GM23338 (cell line): ENCODE data around the gene CFH.
"Not testable (repeated sequence)": the region's sequence is repeated elsewhere in the genome, so short reads cannot be mapped to it uniquely, and the experiment has no call there.

Source experiments
- CREB1 ChIP-seq: fragments of 250-450 bp; sonication (Bioruptor Pico); IDR thresholded peaks from 2 replicates; pipeline ENCODE4 v1.5.0; 2020; ENCODE audit warnings: low read depth, mild to moderate bottlenecking, moderate library complexity
- CTCF ChIP-seq, 2 experiments: fragments of 200-600 bp in 1 of 2; sonication (generic) in 1 of 2; conservative IDR thresholded peaks; 2 replicates each; pipeline versions ENCODE4 v1.5.1 to v1.6.1; 2016 to 2017; ENCODE audit warnings: antibody characterized with exemption in 2 of 2, low read depth in 2 of 2, mild to moderate bottlenecking in 2 of 2, moderate library complexity in 1 of 2
- ETS1 ChIP-seq: IDR thresholded peaks from 2 replicates; pipeline ENCODE4 v1.6.1; 2016; ENCODE audit warnings: antibody characterized with exemption
- EZH2 ChIP-seq: fragments of 200-600 bp; sonication (generic); IDR thresholded peaks from one replicate; pipeline ENCODE4 v1.8.0; 2017; ENCODE audit warnings: antibody characterized with exemption, mild to moderate bottlenecking, low read depth; ENCODE audit not compliant: unreplicated experiment
- EZH2phosphoT487 ChIP-seq: fragments of 200-600 bp; sonication (generic); IDR thresholded peaks from one replicate; pipeline ENCODE4 v1.8.1; 2018; ENCODE audit warnings: antibody characterized with exemption; ENCODE audit not compliant: unreplicated experiment
- JUNB ChIP-seq: IDR thresholded peaks from one replicate; pipeline ENCODE4 v1.6.1; 2016; ENCODE audit warnings: antibody characterized with exemption; ENCODE audit not compliant: unreplicated experiment
- NANOG ChIP-seq: IDR thresholded peaks from 2 replicates; pipeline ENCODE4 v1.6.1; 2016; ENCODE audit warnings: antibody characterized with exemption, borderline replicate concordance
- POLR2AphosphoS5 ChIP-seq: IDR thresholded peaks from 2 replicates; pipeline ENCODE4 v1.6.1; 2016; ENCODE audit warnings: antibody characterized with exemption, low read depth
- REST ChIP-seq: IDR thresholded peaks from one replicate; pipeline ENCODE4 v1.6.1; 2018; ENCODE audit warnings: antibody characterized with exemption; ENCODE audit not compliant: unreplicated experiment
- STAT1 ChIP-seq: IDR thresholded peaks from one replicate; pipeline ENCODE4 v1.6.1; 2016; ENCODE audit warnings: antibody characterized with exemption; ENCODE audit not compliant: unreplicated experiment
- ZNF114 ChIP-seq: fragments of 250-450 bp; sonication (Bioruptor Pico); IDR thresholded peaks from 2 replicates; pipeline ENCODE4 v1.5.0; 2020; ENCODE audit warnings: mild to moderate bottlenecking, moderate library complexity
- ZNF331 ChIP-seq: fragments of 250-450 bp; sonication (Bioruptor Pico); IDR thresholded peaks from 2 replicates; pipeline ENCODE4 v1.5.0; 2020; ENCODE audit warnings: low read depth, mild to moderate bottlenecking, moderate library complexity
- TF ChIP-seq, protein P1 (sequence below): fragments of 250-450 bp; sonication (Bioruptor Pico); IDR thresholded peaks from 2 replicates; pipeline ENCODE4 v1.5.0; 2020; ENCODE audit warnings: mild to moderate bottlenecking, moderate library complexity

DNA sequence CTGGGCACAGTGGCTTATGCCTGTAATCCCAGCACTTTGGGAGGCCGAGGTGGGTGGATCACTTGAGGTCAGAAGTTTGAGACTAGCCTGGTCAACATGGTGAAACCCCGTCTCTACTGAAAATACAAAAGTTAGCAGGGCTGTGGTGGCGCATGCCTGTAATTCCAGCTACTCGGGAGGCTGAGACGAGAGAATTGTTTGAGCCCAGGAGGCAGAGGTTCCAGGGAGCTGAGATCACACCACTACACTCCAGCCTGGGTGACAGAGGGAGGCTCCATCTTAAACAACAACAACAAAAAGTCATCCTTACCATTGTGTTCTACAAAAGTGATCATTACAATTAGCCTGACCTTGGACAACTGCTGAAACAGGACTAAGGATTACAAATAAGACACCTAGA is 12.6 kb upstream of the CFH start:
- not testable (repeated sequence) for TF ChIP-seq REST; EZH2; CTCF (conservative IDR thresholded peaks at IDR 0.05; ENCODE audit: low read depth in 2 of 2); POLR2AphosphoS5; JUNB; EZH2phosphoT487; STAT1; CREB1 (CRISPR knock-in tag); ZNF331 (CRISPR knock-in tag); ZNF114 (CRISPR knock-in tag); ETS1; NANOG
- TF ChIP-seq, protein P1, sequence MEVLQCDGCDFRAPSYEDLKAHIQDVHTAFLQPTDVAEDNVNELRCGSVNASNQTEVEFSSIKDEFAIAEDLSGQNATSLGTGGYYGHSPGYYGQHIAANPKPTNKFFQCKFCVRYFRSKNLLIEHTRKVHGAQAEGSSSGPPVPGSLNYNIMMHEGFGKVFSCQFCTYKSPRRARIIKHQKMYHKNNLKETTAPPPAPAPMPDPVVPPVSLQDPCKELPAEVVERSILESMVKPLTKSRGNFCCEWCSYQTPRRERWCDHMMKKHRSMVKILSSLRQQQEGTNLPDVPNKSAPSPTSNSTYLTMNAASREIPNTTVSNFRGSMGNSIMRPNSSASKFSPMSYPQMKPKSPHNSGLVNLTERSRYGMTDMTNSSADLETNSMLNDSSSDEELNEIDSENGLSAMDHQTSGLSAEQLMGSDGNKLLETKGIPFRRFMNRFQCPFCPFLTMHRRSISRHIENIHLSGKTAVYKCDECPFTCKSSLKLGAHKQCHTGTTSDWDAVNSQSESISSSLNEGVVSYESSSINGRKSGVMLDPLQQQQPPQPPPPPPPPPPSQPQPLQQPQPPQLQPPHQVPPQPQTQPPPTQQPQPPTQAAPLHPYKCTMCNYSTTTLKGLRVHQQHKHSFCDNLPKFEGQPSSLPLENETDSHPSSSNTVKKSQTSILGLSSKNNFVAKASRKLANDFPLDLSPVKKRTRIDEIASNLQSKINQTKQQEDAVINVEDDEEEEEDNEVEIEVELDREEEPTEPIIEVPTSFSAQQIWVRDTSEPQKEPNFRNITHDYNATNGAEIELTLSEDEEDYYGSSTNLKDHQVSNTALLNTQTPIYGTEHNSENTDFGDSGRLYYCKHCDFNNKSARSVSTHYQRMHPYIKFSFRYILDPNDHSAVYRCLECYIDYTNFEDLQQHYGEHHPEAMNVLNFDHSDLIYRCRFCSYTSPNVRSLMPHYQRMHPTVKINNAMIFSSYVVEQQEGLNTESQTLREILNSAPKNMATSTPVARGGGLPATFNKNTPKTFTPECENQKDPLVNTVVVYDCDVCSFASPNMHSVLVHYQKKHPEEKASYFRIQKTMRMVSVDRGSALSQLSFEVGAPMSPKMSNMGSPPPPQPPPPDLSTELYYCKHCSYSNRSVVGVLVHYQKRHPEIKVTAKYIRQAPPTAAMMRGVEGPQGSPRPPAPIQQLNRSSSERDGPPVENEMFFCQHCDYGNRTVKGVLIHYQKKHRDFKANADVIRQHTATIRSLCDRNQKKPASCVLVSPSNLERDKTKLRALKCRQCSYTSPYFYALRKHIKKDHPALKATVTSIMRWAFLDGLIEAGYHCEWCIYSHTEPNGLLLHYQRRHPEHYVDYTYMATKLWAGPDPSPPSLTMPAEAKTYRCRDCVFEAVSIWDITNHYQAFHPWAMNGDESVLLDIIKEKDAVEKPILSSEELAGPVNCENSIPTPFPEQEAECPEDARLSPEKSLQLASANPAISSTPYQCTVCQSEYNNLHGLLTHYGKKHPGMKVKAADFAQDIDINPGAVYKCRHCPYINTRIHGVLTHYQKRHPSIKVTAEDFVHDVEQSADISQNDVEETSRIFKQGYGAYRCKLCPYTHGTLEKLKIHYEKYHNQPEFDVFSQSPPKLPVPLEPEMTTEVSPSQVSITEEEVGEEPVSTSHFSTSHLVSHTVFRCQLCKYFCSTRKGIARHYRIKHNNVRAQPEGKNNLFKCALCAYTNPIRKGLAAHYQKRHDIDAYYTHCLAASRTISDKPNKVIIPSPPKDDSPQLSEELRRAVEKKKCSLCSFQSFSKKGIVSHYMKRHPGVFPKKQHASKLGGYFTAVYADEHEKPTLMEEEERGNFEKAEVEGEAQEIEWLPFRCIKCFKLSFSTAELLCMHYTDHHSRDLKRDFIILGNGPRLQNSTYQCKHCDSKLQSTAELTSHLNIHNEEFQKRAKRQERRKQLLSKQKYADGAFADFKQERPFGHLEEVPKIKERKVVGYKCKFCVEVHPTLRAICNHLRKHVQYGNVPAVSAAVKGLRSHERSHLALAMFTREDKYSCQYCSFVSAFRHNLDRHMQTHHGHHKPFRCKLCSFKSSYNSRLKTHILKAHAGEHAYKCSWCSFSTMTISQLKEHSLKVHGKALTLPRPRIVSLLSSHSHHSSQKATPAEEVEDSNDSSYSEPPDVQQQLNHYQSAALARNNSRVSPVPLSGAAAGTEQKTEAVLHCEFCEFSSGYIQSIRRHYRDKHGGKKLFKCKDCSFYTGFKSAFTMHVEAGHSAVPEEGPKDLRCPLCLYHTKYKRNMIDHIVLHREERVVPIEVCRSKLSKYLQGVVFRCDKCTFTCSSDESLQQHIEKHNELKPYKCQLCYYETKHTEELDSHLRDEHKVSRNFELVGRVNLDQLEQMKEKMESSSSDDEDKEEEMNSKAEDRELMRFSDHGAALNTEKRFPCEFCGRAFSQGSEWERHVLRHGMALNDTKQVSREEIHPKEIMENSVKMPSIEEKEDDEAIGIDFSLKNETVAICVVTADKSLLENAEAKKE: not testable (repeated sequence)
